NCI-H82 (cell line): ENCODE measurements around the gene VRK1.
"Not testable (repeated sequence)": the region's sequence is repeated elsewhere in the genome, so short reads cannot be mapped to it uniquely, and the experiment has no call there.

Source experiments
- DNase-seq: peaks from one replicate; lab custom pipeline; 2025; lab: John Stamatoyannopoulos, UW

Gene VRK1

DNA sequence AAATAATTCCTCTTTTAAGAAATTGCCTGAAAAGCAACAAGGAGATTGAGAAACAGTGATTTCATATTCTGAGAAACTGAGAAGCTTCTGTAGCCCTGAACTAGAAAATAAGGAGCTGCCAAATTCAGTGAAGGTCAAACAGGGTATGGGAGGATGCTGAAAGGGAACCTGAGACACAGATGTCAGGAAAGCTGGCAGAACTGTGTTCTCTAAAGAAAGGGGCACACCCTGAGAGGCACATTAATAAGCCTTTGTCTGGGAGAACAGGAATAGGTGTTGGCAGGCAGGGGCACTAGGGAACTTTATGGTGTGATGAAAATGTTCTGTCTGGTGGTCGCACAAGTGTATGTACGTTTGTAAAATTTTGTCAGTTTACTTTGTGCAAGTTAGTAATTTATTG lies 29.6 kb downstream of the VRK1 start:
- DNase-seq: peak; percentile 24

DNA sequence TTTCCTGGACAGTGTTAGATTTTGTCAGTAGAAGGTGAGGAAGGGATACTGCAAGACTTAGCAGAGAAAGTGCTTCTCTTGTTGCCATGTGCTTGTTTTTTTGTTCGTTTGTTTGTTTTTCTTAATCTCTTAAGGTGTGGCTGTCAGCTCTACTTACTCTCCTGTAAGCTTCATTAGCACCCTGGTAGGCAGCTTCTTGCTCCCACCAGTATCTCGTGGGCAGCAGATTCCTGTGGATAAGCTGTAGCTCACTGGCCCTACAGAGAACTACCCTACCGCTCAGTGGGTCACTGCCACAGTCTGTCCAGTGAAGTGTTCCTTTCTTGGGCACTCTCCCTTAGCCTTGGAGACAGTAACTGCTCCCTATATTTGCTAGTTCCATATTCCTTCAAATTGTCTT lies 30.1 kb downstream of the VRK1 start:
- peak; percentile 56 for DNase-seq

DNA sequence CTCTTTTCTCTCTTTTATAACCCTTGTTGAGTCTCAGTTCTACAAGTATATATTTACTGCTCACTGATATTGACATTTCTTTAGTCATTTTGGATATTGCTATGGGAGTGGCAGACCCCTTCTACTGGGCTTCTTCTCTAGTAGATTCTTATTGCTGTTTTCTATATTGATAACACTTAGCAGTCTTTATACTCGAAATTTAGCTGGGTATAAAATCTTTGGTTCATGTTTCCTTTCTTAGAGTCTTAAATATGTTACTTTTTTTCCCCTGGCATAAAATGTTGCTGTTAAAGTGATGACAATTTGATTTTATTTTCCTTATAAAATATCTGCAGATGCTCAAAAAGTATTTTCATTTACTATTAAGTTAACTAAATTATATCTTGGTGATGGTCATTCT lies 32.6 kb downstream of the VRK1 start:
- no peak for DNase-seq

DNA sequence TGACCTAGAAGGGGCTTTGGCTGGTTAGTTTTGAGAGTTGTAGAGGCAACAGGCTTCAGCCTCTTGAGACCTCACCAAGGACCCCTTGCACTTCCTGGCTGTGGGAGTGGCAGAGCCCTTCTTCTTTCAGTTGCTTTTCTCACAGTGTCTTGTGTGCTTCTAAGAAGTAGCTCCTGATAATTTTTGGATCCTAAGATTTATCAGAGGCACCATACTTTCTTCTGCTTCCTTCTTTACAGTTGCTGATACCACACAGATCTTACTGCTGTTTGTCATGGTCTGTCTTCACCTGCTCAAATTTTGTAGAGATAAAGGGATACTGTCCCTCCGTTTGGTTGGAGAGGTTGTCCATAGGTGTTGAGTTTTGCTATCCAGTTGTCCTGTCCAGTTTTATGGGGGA lies 33.8 kb downstream of the VRK1 start:
- no peak for DNase-seq

DNA sequence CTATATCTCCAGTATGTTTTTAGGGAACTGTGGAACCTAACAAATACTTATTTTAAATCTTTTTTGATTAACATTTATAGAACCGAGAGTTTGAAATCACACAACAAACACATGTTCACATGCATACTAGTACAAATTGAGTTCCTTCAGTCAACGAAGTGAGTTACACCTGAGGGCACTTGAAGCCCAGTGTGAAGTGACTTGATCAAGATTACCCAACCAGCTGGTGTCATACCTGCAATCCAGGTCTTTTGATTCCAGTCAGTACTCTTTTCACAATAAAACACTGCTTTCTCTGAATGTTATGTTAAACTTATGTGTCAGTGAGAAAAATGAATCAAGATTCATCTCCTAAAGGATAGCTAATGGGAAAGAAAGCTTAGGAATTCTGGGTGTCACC lies 35.2 kb downstream of the VRK1 start:
- no peak for DNase-seq

DNA sequence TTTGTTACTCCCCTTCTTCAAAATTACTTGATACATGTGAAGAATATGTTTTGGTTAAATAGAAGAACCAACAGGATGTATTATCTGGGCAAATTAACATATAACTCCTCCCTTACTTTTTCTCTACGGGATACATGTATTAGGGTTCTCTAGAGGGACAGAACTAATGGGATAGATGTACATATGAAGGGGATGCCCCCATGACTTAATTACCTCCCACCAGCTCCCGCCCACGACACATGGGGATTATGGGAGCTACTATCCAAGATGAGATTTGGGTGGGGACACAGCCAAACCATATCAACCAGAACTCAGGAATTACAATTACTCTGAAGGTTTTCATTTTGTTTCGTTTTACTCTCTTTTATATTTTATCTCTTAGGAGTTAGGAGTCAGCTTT lies 41.3 kb downstream of the VRK1 start:
- peak; percentile 3 for DNase-seq

DNA sequence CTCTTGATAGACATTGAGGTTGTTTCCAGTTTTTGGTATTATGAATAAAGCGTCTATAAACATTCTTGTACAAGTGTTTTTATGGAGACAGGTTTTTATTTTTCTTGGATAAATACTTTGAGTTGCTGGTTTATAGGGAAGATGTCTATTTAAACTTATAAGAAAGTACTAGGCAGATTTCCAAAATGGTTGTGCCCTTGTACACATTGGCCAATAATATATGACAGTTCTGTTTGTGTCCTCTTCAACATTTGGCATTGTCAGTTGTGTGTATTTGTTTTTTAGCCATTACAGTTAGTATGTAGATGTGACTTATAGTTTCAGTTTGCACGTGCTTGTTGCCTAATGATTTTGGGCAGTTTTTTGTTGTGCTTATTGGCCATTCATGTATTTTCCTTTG lies 42.1 kb downstream of the VRK1 start:
- no peak for DNase-seq

DNA sequence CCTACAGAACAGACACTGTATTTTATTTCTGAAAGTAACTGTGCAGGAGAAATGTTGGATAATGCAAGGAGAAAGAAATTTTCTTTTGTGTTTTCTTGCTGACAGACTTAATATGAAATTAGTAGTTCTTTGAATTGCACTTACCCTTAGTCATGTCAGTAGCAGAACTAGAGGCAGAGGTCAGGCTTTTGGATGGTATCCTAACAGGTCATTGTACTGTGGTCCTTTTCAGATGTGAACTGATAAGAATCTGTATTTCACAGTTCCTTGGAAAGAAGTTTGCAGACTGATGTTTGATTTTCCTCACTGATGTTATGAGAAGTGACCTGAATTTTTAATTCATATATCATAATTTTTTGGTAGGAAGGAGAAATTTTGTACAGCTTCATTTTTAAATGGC lies 46.0 kb downstream of the VRK1 start:
- no peak for DNase-seq

DNA sequence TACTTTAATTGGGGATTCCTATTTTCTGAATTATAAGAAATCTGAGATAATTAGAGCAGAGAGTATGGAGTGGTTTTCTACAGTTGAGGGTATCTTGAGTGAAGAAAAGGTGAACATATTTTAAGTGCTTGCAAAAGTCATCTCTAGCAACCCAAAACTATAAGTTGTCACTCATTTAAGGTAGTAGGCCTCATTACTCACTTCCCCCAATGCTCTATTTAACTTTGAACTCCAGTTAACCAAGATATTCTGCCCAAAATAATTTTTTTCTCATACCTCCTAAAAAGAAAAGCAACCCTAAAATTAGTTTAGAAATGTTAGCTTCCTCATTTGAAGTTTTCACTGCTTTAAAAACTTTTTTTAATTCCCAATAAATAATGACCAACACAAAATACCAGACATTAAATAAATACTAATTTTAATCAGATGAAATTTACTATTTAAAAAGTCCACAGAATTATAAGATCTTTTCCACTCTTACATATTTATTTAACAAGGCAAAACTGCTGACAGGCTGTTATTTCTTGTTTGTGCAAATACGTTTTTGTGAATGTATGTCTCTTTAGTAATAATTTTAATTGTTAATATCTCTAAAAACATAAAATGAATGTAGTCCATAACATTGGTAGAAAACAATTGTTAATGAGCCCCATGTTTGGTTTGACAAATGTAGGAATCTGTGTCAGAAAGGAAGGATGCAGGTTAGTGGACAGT lies 47.8 kb downstream of the VRK1 start:
- no peak for DNase-seq

DNA sequence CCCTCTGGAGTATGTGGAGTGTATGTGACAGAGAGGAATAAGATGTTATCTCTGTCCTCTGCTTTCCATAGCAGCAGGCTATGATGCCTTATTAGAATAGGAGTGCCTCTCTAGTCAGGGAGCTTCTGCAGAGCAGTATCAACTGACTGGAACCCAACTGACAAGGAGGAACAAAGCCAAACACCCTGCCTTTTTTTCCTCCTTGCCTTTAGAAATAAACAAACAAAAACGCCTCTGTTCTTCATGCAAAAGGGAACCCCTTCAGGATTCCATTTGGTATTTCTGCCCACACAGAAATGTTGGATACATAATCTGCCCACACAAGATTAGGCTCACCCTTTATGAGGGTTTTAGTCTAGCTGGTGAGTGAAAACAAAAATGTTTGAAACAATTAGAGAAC lies 50.3 kb downstream of the VRK1 start:
- no peak for DNase-seq

DNA sequence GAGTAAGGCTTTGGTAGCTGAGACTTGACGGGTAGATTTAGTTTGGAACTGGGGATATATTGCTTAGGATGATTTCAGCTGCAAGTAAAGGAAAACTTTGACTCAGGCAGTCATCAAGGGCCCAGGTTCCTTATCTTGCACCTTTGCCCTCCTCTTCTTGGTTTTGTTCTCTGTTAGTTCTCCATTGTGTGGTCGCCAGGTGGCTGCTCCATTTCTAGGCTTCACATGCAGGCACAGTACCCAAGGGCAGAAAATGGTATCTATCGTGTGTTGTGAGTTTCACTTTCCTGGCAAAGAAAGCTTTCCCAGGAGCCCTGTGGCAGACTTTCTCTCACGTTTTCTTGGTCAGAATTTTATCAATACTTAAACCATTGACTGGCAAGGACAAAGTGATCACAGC lies 50.8 kb downstream of the VRK1 start:
- no peak for DNase-seq

DNA sequence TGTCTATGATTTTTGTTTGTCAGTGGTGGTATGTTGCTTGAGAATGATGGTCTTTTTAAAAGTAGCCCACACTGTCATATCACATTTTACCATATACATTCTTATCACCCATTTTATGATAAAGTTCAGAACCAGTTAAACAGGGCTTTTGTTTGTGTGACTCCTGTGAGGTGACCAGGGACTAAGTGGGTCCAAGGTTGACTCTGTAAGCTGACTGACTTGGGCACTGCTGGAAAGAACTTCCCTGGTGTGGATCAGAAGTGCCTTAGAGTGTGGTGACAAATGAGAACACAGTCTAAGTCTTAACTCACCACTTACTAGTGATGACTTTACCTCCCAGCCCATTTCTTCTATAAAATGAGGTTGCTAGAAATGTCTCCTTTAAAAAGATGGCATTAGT lies 52.6 kb downstream of the VRK1 start:
- no peak for DNase-seq

DNA sequence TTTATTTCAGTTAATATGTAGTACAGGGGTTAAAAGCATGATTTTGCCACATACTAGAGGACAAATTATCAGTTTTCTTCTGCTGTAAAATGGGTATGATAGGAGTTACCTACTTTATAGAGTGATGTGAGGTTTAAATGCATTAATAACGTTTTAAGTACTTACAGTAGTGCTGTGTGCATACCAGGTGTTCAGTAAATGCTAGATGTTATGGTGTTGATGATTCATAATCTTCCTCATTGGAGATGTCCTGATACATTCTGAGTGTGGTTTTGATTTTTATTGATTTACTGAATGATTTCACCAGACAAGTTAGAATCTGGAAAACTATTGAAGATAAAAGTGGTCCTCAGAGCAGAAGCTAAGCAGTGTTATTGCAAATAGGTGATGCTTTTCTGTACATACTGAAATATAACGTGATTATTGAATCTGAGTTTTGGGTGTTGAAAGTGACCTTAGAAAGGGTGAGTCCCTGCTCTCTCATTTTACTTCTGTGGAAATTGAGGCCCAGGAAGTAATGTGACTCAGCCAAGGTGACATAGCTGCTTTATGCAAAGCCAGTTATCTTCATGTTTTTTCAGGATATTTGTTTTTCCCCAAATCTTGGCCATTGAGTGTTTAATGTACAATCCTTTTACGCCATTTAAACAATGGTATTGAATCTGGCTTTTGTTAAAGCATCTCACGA lies 54.7 kb downstream of the VRK1 start:
- no peak for DNase-seq

DNA sequence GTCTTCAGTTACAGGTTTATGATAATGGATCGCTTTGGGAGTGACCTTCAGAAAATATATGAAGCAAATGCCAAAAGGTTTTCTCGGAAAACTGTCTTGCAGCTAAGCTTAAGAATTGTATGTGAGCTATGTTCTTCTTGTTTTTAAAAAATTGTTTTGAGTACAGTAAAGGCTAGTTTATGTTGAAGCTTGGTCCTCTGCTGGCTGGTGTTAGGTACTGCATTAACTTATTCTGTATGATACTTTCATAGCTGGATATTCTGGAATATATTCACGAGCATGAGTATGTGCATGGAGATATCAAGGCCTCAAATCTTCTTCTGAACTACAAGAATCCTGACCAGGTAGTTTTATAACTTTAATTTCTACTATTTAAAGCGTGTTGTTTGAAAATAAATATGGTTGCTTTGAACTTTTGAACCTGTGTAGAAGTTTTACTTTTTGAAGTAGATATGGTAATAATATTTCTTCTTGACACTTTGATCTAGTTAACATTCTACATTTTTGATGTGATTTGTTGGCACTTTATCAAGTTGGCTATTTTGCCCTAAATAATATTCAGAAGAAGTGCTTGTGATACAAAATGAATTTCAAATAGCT lies 55.7 kb downstream of the VRK1 start:
- DNase-seq: peak; percentile 48

DNA sequence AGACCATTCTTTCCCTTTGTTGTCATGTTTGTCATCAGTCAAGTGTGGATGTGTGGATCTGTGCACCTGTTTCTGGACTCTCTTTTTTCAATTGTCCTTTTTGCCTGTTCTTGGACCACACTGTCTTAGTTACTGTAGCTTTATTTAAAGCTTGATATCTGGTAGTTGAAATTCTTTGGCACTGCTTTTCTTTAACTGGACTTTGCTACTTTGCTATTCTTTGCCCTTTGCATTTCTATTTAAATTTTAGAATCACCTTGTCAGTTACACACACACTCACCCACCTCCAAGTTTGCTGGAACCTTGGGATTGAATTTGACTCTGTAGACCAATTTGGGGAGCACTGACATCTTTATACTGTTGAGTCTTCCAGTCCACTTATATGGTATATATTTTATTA lies 61.5 kb downstream of the VRK1 start:
- DNase-seq: no peak

DNA sequence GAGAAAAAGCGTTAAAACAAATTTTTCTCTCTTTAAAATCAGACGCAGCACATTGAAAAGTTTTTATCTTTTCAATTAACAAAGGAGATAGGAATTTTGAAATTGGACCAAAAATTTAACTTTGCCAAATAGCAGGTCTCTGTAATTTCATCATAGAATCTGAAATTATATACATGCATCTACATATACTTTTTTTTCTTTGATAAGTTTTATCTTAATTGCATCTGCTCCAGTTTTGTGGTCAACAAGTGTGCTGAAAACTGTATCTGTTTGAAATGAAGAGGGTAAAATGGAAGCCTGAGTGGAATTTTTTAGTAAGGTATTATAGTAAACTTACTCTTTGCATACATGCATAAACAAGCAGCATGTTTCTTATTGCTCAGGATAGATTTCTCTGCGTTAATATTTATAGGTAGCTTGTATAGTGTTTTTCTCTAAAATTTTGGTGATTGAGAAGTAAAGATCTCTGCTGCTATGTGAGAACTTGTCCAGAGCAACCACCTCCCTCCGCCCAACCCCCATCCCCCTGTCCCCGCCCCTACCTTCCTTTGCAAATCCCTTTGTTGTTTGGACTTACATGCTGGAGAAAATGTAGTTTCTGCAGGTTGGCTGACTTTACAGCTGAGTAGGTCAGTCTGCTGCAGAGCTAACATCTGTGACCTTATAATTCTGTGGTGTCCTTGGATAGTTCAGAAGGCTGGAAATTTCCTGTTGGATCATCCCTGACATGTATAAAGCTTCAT lies 64.6 kb downstream of the VRK1 start:
- DNase-seq: peak; percentile 58

DNA sequence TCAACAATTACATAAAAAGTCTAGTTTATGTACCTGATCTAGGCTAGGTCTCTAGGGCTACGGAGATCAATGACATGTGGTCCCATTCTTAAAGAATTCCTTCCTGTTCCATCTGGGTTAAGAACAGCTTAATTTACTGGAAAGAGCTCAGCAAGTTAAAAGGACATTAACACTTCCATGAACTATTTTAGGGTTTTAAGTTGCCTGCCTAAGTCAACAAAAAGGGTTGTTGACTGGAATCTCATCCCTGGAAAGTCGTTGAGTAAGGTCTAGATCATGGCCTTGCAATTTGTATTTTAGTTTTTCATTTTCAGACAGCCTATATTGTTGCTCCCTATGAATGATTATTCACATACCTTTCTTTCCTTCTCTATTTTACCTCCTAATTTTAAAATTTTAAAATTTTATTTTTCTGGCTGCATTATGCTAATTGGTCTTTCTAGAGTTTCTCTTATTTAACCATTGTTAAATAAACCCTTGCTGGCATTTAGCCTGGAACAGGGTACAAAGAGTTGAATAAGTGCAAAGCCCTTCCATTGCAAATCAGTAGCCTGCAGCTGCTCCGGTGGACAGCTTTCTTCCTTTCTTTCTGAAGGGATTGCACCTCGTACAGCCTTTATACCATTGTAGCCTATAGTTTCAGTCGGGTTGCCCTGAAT lies 66.3 kb downstream of the VRK1 start:
- DNase-seq: peak; percentile 10

DNA sequence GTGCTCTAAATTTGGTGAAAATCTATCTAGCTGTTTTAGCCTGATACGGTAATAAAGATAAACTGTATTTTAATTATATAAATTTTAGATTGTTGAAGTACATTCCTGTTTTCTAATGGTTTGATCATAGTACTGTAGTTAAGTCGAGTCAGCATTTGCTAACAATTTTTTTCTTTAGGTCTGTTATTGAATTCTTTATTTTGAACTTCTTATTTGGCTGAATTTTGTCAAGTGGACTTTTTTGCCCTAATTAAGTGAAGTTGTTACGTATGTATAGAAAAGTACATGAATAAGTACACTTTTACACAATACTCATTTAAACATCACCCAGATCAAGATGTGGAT lies 66.8 kb downstream of the VRK1 start:
- DNase-seq: no peak

DNA sequence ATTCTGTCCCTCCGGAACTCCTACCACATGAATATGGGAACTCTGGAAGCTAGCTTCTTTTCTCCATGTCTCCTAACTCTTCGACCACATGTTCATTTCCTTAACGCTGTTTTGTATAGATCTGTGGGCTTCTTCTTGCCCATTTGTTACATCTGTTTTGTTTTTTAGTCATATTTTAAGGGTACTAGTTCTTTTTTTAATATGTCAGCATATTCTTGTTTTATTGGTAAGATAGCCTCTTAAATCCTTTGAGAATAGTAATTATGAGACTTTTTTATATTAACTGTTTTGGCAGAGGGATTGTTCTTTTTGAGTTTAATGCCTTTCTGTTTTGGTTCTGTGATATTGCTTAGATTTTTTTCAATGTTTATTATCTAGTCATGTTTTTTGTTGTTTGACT lies 70.5 kb downstream of the VRK1 start:
- DNase-seq: no peak

DNA sequence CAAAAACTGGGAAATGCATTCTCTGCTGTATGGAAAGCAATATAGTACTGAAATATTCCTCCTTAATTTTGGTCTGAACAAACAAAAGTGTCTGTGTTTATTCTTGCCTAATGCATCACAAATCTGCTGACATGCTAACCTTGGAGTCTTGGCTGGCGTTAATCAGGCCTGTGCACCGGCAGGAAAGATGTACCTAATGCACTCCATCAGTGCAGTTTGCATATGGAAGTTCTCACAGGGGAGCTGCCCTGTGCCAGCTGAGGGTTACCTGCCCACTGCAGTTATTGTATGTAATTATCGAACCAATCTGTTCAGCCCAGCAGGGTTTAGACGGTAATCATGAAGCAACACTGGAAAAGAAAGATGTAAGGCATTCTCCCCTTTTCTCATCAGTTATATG lies 76.9 kb downstream of the VRK1 start:
- DNase-seq: no peak

DNA sequence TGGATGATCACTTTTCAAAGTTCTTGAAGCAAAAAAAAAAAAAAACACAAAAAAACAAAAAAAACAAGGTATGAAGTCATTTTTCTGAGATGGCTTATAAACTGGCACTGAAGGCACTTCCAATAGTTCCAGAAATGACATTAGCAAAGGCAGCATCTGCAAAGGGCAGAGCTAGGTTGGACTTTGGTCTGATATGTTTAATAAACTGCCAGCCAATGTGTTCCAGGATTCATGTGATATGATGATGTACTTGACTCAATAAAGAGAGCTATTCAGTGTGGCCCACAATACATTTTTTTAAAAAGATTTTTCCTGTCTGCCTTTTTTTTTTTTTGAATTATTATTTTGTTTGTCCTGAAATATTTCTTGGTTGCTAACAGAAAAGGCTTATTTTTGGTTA lies 79.6 kb downstream of the VRK1 start:
- no peak for DNase-seq

DNA sequence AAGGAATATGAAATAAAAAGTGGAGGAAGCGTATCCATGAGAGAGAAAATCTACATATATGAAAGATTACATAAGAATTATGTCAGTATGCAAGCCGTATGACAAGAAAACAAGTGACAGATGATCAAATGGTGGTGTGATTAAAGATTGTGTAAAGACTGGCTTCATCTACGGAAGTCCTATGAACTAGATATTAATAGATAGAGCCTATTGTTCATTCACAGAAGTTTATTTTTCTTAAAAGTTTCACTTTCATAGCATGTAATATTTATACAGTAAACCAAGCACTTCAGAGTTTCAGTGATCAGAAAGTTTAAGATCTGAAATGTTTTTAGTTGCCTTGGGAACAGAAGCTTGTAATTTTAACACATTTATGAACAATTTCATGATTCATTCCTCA lies 84.5 kb downstream of the VRK1 start:
- no peak for DNase-seq

DNA sequence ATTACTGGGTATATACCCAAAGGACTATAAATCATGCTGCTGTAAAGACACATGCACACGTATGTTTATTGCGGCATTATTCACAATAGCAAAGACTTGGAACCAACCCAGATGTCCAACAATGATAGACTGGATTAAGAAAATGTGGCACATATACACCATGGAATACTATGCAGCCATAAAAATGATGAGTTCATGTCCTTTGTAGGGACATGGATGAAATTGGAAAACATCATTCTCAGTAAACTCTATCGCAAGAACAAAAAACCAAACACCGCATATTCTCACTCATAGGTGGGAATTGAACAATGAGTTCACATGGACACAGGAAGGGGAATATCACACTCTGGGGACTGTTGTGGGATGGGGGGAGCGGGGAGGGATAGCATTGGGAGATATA lies 86.8 kb downstream of the VRK1 start:
- not testable (repeated sequence) for DNase-seq
